ENCODE data around the gene FAM131B. TPM values are rescaled to one million over a fixed set of nuclear protein-coding genes. Genes with fewer than 3 reads are reported as not detected.

Gene FAM131B
- polyA plus RNA-seq, 1 donor (not counting 4 experiments of a cell fraction or from before 2014, with no cell fraction given), result 0.21 TPM

- peak overlapping the region; percentile 75 to 92 (median 82) for H3K4me3 ChIP-seq (ENCODE audit: control insufficient read depth in 2 of 3, extremely low read depth in 1 of 3, insufficient read depth in 2 of 3, low read depth in 1 of 3, low read length in 3 of 3)
- DNase-seq (ENCODE audit: low read depth, low spot score) (no peak), FAIRE-seq (no peak)
- no peak overlapping the region for H2AFZ ChIP-seq (ENCODE audit: control insufficient read depth, low read length)
- TF ChIP-seq CTCF (optimal IDR thresholded peaks at IDR 0.05 in 1 of 3, IDR thresholded peaks at IDR 0.05 in 1 of 3, conservative IDR thresholded peaks at IDR 0.05 in 1 of 3; ENCODE audit: extremely low read depth in 1 of 3, insufficient read depth in 2 of 3, low read length in 3 of 3), result no peak
- TF ChIP-seq EZH2 (IDR thresholded peaks at IDR 0.05; ENCODE audit: low read length), result no peak
- H3K36me3 ChIP-seq (ENCODE audit: control insufficient read depth in 2 of 2, extremely low read depth in 1 of 2, insufficient read depth in 2 of 2, low read length in 2 of 2), result peaks cover 22 to 25% of the 10 kb centered on the region in 2 experiments
- H3K79me2 ChIP-seq (ENCODE audit: control insufficient read depth, insufficient read depth, low read length), result peaks cover 53% of the 10 kb centered on the region
- H3K9ac ChIP-seq (ENCODE audit: control insufficient read depth, extremely low read depth, insufficient read depth, low read length), result peak overlapping the region; percentile 91
- peak overlapping the region; percentile 92 for H3K27ac ChIP-seq (ENCODE audit: control insufficient read depth, insufficient read depth, low read length)
- H3K4me2 ChIP-seq (ENCODE audit: control insufficient read depth, extremely low read depth, insufficient read depth, low read depth, low read length), result peak overlapping the region; percentile 50
- H3K9me3 ChIP-seq (ENCODE audit: control insufficient read depth, low read depth, low read length), result no peaks in the 10 kb centered on the region
- peaks cover 6% of the 10 kb centered on the region for H3K9me1 ChIP-seq (ENCODE audit: control insufficient read depth, extremely low read depth, insufficient read depth, low read length)
- dilution Hi-C loops (cut with MboI; ENCODE audit: extremely low pct_ligation_motif_present, low sequenced_read_pairs), result no loop called here
- H3K27me3 ChIP-seq (ENCODE audit: control insufficient read depth, extremely low read depth, insufficient read depth, low read length), result no peaks in the 10 kb centered on the region
- H3K4me1 ChIP-seq (ENCODE audit: control insufficient read depth, extremely low read depth, insufficient read depth, low read length), result peaks cover 44% of the 10 kb centered on the region
- peaks cover 25% of the 10 kb centered on the region for H4K20me1 ChIP-seq (ENCODE audit: control insufficient read depth, extremely low read depth, insufficient read depth, low read length)
Observed at GRCh38 chr7:143382126-143382790, 19.7 kb upstream of the FAM131B start.

GRCh38 chr7:143381427-143382125, 19.1 kb upstream of the FAM131B start:
- Histone ChIP-seq H3K4me2 (ENCODE audit: control insufficient read depth, extremely low read depth, insufficient read depth, low read depth, low read length) (peak overlapping the region; percentile 50), H3K4me3 (ENCODE audit: control insufficient read depth in 2 of 3, extremely low read depth in 1 of 3, insufficient read depth in 2 of 3, low read depth in 1 of 3, low read length in 3 of 3) (peak overlapping the region; percentile 75 to 92 (median 82)), H3K79me2 (ENCODE audit: control insufficient read depth, insufficient read depth, low read length) (peaks cover 49% of the 10 kb centered on the region), H3K9me1 (ENCODE audit: control insufficient read depth, extremely low read depth, insufficient read depth, low read length) (peaks cover 6% of the 10 kb centered on the region), H2AFZ (ENCODE audit: control insufficient read depth, low read length) (no peak overlapping the region), H3K27ac (ENCODE audit: control insufficient read depth, insufficient read depth, low read length) (peak overlapping the region; percentile 92), H3K4me1 (ENCODE audit: control insufficient read depth, extremely low read depth, insufficient read depth, low read length) (peaks cover 44% of the 10 kb centered on the region), H3K27me3 (ENCODE audit: control insufficient read depth, extremely low read depth, insufficient read depth, low read length) (no peaks in the 10 kb centered on the region), H4K20me1 (ENCODE audit: control insufficient read depth, extremely low read depth, insufficient read depth, low read length) (peaks cover 20% of the 10 kb centered on the region), H3K9me3 (ENCODE audit: control insufficient read depth, low read depth, low read length) (no peaks in the 10 kb centered on the region), H3K36me3 (ENCODE audit: control insufficient read depth in 2 of 2, extremely low read depth in 1 of 2, insufficient read depth in 2 of 2, low read length in 2 of 2) (peaks cover 16 to 19% of the 10 kb centered on the region in 2 experiments), H3K9ac (ENCODE audit: control insufficient read depth, extremely low read depth, insufficient read depth, low read length) (peak overlapping the region; percentile 91)
- TF ChIP-seq EZH2 (IDR thresholded peaks at IDR 0.05; ENCODE audit: low read length), result no peak
- no peak for TF ChIP-seq CTCF (optimal IDR thresholded peaks at IDR 0.05 in 1 of 3, IDR thresholded peaks at IDR 0.05 in 1 of 3, conservative IDR thresholded peaks at IDR 0.05 in 1 of 3; ENCODE audit: extremely low read depth in 1 of 3, insufficient read depth in 2 of 3, low read length in 3 of 3)
- FAIRE-seq (no peak), DNase-seq (ENCODE audit: low read depth, low spot score) (no peak)
- dilution Hi-C loops (cut with MboI; ENCODE audit: extremely low pct_ligation_motif_present, low sequenced_read_pairs), result no loop called here
